ENCODE data around the gene ADTRP.

GRCh38 chr6:11689847-11690246, 88.8 kb downstream of the ADTRP start:
- TF ChIP-seq CTCF (IDR thresholded peaks at IDR 0.05) (no peak), POLR2A (IDR thresholded peaks at IDR 0.05; ENCODE audit: low read depth) (no peak), POLR2AphosphoS5 (IDR thresholded peaks at IDR 0.05) (no peak)

Data from esophagus muscularis mucosa (tissue), 3 donors.